Testis (tissue), 3 donors: ENCODE results near the gene GTF2F1. TPM values are rescaled to one million over a fixed set of nuclear protein-coding genes. Genes with fewer than 3 reads are reported as not detected.
"Not testable (repeated sequence)": the region's sequence is repeated elsewhere in the genome, so short reads cannot be mapped to it uniquely, and the experiment has no call there.

Source experiments
- DNase-seq: peaks from one replicate; pipeline ENCODE4 v3.0.0-alpha.2; 2019
- H3K27ac ChIP-seq, 2 donors: fragments of 200-600 bp; sonication (generic); one replicate each; pipeline ENCODE4 v1.5.1; 2019
- H3K27me3 ChIP-seq: fragments of 200-600 bp; sonication (generic); one replicate; pipeline ENCODE4 v1.5.1; 2019
- H3K36me3 ChIP-seq: fragments of 200-600 bp; sonication (generic); one replicate; pipeline ENCODE4 v1.5.1; 2017; ENCODE audit warnings: low read depth; ENCODE audit errors: missing control alignments
- H3K4me1 ChIP-seq: fragments of 200-600 bp; sonication (generic); one replicate; pipeline ENCODE4 v1.5.1; 2019
- H3K4me3 ChIP-seq, 2 donors: fragments of 200-600 bp; sonication (generic); one replicate each; pipeline ENCODE4 v1.5.1; 2017 to 2019
- H3K9me3 ChIP-seq: fragments of 200-600 bp; sonication (generic); one replicate; pipeline ENCODE4 v1.5.1; 2017
- CTCF ChIP-seq, 3 experiments: fragments of 450-650 bp in 2 of 3; fragments of 200-600 bp in 1 of 3; sonication (generic) in 1 of 3; IDR thresholded peaks; one replicate each; pipeline ENCODE4 v1.5.1; 2016 to 2019; ENCODE audit warnings: antibody characterized with exemption in 3 of 3, mild to moderate bottlenecking in 2 of 3, moderate library complexity in 1 of 3
- POLR2A ChIP-seq: fragments of 450-650 bp; IDR thresholded peaks from one replicate; pipeline ENCODE4 v1.6.1; 2017; ENCODE audit warnings: antibody characterized with exemption, mild to moderate bottlenecking, moderate library complexity
- WGBS, 2 donors: methylation state at CpG; one replicate each; pipeline ENCODE4 v1.1.5; 2018; 5-methylcytosine and 5-hydroxymethylcytosine counted together
- intact Hi-C: fragments of 100-400 bp; cut with DNase I; formaldehyde crosslinking; loops from one replicate; pipeline ENCODE4 v1.15.1; 2023; ENCODE audit warnings: low total_unique reads
- polyA plus RNA-seq: library from polyadenylated mRNA; stranded (reverse); fragments of 350-450 nt; fragmentation: Illumina TruSeq; extraction: RNeasy Lipid Tissue Mini Kit (QIAGEN cat#74804); gene quantifications from one replicate; pipeline ENCODE4 v1.2.3, GENCODE V29; 2014; ENCODE audit warnings: low read depth, low replicate concordance; ENCODE audit not compliant: insufficient read depth
- total RNA-seq, 2 donors: library from RNA; depleted of rRNA; stranded (reverse); fragments of >200 nt; gene quantifications; one replicate each; pipeline ENCODE4 v1.2.3, GENCODE V29; 2016

Gene GTF2F1
- total and polyA plus RNA-seq, 3 donors from 2014 or later: 78.1 to 122 (median 81.1) TPM

GRCh38 chr19:6354098-6354674 is 38.8 kb downstream of the GTF2F1 start:
- Histone ChIP-seq H3K27me3 (no peaks in the 10 kb centered on the region), H3K27ac (no peak overlapping the region), H3K36me3 (no peaks in the 10 kb centered on the region), H3K4me3 (no peak overlapping the region), H3K9me3 (no peaks in the 10 kb centered on the region), H3K4me1 (peaks cover 4% of the 10 kb centered on the region)
- TF ChIP-seq CTCF (IDR thresholded peaks at IDR 0.05) (peak in 2 of 3 experiments; percentile 17 to 62), POLR2A (no peak)
- DNase-seq: no peak
- WGBS, 2 donors: 46 to 63% methylated on average over 4 of the region's 4 CpGs
- intact Hi-C loops: no loop called here

- H3K9me3 ChIP-seq: no peaks in the 10 kb centered on the region
- H3K27ac ChIP-seq: no peak overlapping the region
- no peak for DNase-seq
- WGBS, 2 donors: 81 to 86% methylated on average over 2 of the region's 2 CpGs
- H3K27me3 ChIP-seq: no peaks in the 10 kb centered on the region
- TF ChIP-seq POLR2A (no peak), CTCF (IDR thresholded peaks at IDR 0.05) (no peak)
- H3K4me3 ChIP-seq: no peak overlapping the region
- H3K4me1 ChIP-seq: no peaks in the 10 kb centered on the region
- intact Hi-C loops: no loop called here
- no peaks in the 10 kb centered on the region for H3K36me3 ChIP-seq
Measured at GRCh38 chr19:6352381-6353165, 40.4 kb downstream of the GTF2F1 start.

GRCh38 chr19:6350688-6351087 is 42.3 kb downstream of the GTF2F1 start:
- intact Hi-C loops: no loop called here
- H3K36me3 ChIP-seq: no peaks in the 10 kb centered on the region
- no peaks in the 10 kb centered on the region for H3K4me1 ChIP-seq
- 81 to 87% methylated on average over 2 of the region's 2 CpGs for WGBS, 2 donors
- H3K4me3 ChIP-seq: no peak overlapping the region
- no peaks in the 10 kb centered on the region for H3K27me3 ChIP-seq
- no peak overlapping the region for H3K27ac ChIP-seq
- H3K9me3 ChIP-seq: no peaks in the 10 kb centered on the region
- TF ChIP-seq CTCF (IDR thresholded peaks at IDR 0.05) (no peak), POLR2A (no peak)
- DNase-seq: no peak

- DNase-seq, H3K27me3 ChIP-seq, intact Hi-C loops, H3K9me3 ChIP-seq, H3K27ac ChIP-seq, H3K36me3 ChIP-seq, H3K4me3 ChIP-seq, H3K4me1 ChIP-seq: not testable (repeated sequence)
- 68 to 88% methylated on average over 2 of the region's 2 CpGs for WGBS, 2 donors
Measured at GRCh38 chr19:6349271-6349670, 43.7 kb downstream of the GTF2F1 start.

- Histone ChIP-seq H3K4me1 (no peaks in the 10 kb centered on the region), H3K27ac (no peak overlapping the region), H3K36me3 (no peaks in the 10 kb centered on the region), H3K4me3 (no peak overlapping the region), H3K9me3 (no peaks in the 10 kb centered on the region), H3K27me3 (no peaks in the 10 kb centered on the region)
- DNase-seq: no peak
- TF ChIP-seq CTCF (IDR thresholded peaks at IDR 0.05): no peak
- TF ChIP-seq POLR2A: no peak
- WGBS, 2 donors: 91 to 100% methylated on average over 1 of the region's 1 CpG
- intact Hi-C loops: no loop called here
Measured at GRCh38 chr19:6343462-6343861, 49.5 kb downstream of the GTF2F1 start.
